Loucy (cell line): Measurements from ENCODE around the gene KNSTRN.

Experiments used
- CTCF ChIP-seq: fragments of 200-600 bp; sonication (generic); conservative IDR thresholded peaks from 2 replicates; pipeline ENCODE4 v1.5.1; 2014; ENCODE audit warnings: mild to moderate bottlenecking, antibody characterized with exemption, low read length
- EZH2phosphoT487 ChIP-seq: fragments of 200-600 bp; IDR thresholded peaks from 2 replicates; pipeline ENCODE4 v1.6.1; 2018; ENCODE audit warnings: antibody characterized with exemption, mild to moderate bottlenecking, moderate library complexity, borderline replicate concordance

- no peak for TF ChIP-seq CTCF
- TF ChIP-seq EZH2phosphoT487: no peak
These were observed 24.6 kb upstream of the KNSTRN start, which contains the start of gene DISP2 for GRCh38 chr15:40357723-40358470.
